A549 (cell line): ENCODE results near the gene NAA38. TPM values are rescaled to one million over a fixed set of nuclear protein-coding genes. Genes with fewer than 3 reads are reported as not detected.

Experiments
- ATAC-seq, 2 experiments: fragments of 200-7000 bp in 1 of 2; fragments of >200 bp in 1 of 2; cut with Nextera tagmentation in 1 of 2; cut with Tn5 transposase in 1 of 2; 3 replicates each; pipeline versions ENCODE4 v1.8.0 to v1.9.1; 2018 to 2020; ENCODE audit warnings: mild to moderate bottlenecking in 1 of 2, moderate library complexity in 1 of 2
- CTCF ChIA-PET: fragments of 300-600 bp; sonication (Branson Sonifier 250); formaldehyde crosslinking; extraction: SDS; loops from one replicate; lab custom pipeline; 2021; ENCODE audit warnings: antibody characterized with exemption, inconsistent platforms; lab: Yijun Ruan, JAX
- POLR2A ChIA-PET: fragments of 350-600 bp; formaldehyde crosslinking; extraction: SDS; loops from one replicate; lab custom pipeline; 2021; ENCODE audit warnings: antibody characterized with exemption, inconsistent platforms; lab: Yijun Ruan, JAX
- DNase-seq, 2 experiments: peaks; one replicate each; pipeline versions ENCODE4 v3.0.0 to v3.0.0-alpha.2; 2011 to 2016; ENCODE audit warnings: low read depth in 1 of 2, low spot score in 1 of 2
- FAIRE-seq: peaks from 2 replicates; lab custom pipeline; 2011; peaks lifted over from hg19 to GRCh38; lab: Jason Lieb, UNC
- H3K27ac ChIP-seq, 2 experiments: fragments of >200 bp; sonication (Bioruptor Twin); formaldehyde crosslinking; 3 replicates each; pipeline ENCODE4 v1.5.1; 2016 to 2017
- H3K4me1 ChIP-seq: fragments of >200 bp; sonication (Bioruptor Twin); formaldehyde crosslinking; 3 replicates; pipeline ENCODE4 v1.6.1; 2016
- H3K4me2 ChIP-seq: fragments of >200 bp; sonication (Bioruptor Twin); formaldehyde crosslinking; 3 replicates; pipeline ENCODE4 v1.6.1; 2016
- H3K4me3 ChIP-seq: fragments of >200 bp; sonication (Bioruptor Twin); formaldehyde crosslinking; 3 replicates; pipeline ENCODE4 v1.5.1; 2016
- H3K9me3 ChIP-seq: fragments of >200 bp; sonication (Bioruptor Twin); formaldehyde crosslinking; 3 replicates; pipeline ENCODE4 v1.6.1; 2016
- ATOH8 ChIP-seq: fragments of 250-450 bp; sonication (Bioruptor Pico); IDR thresholded peaks from 2 replicates; pipeline ENCODE4 v1.5.0; 2020; ENCODE audit warnings: low read depth, mild to moderate bottlenecking, moderate library complexity
- CBX2 ChIP-seq: fragments of 200-600 bp; sonication (generic); IDR thresholded peaks from 2 replicates; pipeline ENCODE4 v1.6.1; 2016; ENCODE audit warnings: low read depth, mild to moderate bottlenecking, borderline replicate concordance
- CEBPB ChIP-seq, 2 experiments: fragments of >200 bp in 1 of 2; sonication (Bioruptor Twin) in 1 of 2; formaldehyde crosslinking in 1 of 2; IDR thresholded peaks; 2 replicates each; pipeline ENCODE4 v1.6.1; 2012 to 2016
- CHD2 ChIP-seq: fragments of 150-350 bp; IDR thresholded peaks from 2 replicates; pipeline ENCODE4 v1.6.1; 2014; ENCODE audit warnings: low read length; ENCODE audit not compliant: partially characterized antibody
- CHD4 ChIP-seq: fragments of 200-600 bp; sonication (generic); IDR thresholded peaks from 2 replicates; pipeline ENCODE4 v1.6.1; 2016; ENCODE audit warnings: antibody characterized with exemption, mild to moderate bottlenecking, borderline replicate concordance
- FOSB ChIP-seq: fragments of 250-450 bp; sonication (Bioruptor Pico); IDR thresholded peaks from 2 replicates; pipeline ENCODE4 v1.5.0; 2020; ENCODE audit warnings: mild to moderate bottlenecking, moderate library complexity
- FOXS1 ChIP-seq: fragments of 250-450 bp; sonication (Bioruptor Pico); IDR thresholded peaks from 2 replicates; pipeline ENCODE4 v1.5.0; 2020; ENCODE audit warnings: mild to moderate bottlenecking, moderate library complexity
- HDAC2 ChIP-seq: fragments of 200-600 bp; sonication (generic); IDR thresholded peaks from 2 replicates; pipeline ENCODE4 v1.6.1; 2016
- HEYL ChIP-seq: fragments of 250-450 bp; sonication (Bioruptor Pico); IDR thresholded peaks from 2 replicates; pipeline ENCODE4 v1.8.0; 2021; ENCODE audit warnings: mild to moderate bottlenecking, moderate library complexity
- HMGXB4 ChIP-seq: fragments of 250-450 bp; sonication (Bioruptor Pico); IDR thresholded peaks from 2 replicates; pipeline ENCODE4 v1.5.0; 2021; ENCODE audit warnings: mild to moderate bottlenecking, moderate library complexity, borderline replicate concordance
- HOXB13 ChIP-seq: fragments of 250-450 bp; sonication (Bioruptor Pico); IDR thresholded peaks from 2 replicates; pipeline ENCODE4 v1.5.0; 2020; ENCODE audit warnings: low read depth, mild to moderate bottlenecking, moderate library complexity
- KDM5A ChIP-seq: fragments of 200-600 bp; sonication (generic); IDR thresholded peaks from 2 replicates; pipeline ENCODE4 v1.6.1; 2016; ENCODE audit warnings: antibody characterized with exemption, mild to moderate bottlenecking
- PBX3 ChIP-seq: IDR thresholded peaks from 2 replicates; pipeline ENCODE4 v1.6.1; 2012
- POLR2A ChIP-seq: IDR thresholded peaks from 2 replicates; pipeline ENCODE4 v1.6.1; 2012; ENCODE audit warnings: mild to moderate bottlenecking, low read length
- POLR2AphosphoS2 ChIP-seq: conservative IDR thresholded peaks from 2 replicates; pipeline ENCODE4 v1.6.1; 2012; ENCODE audit warnings: low read length, improper control_type of control experiment, inconsistent platforms
- RAD21 ChIP-seq, 2 experiments: fragments of >200 bp in 1 of 2; sonication (Bioruptor Twin) in 1 of 2; formaldehyde crosslinking in 1 of 2; IDR thresholded peaks in 1 of 2; conservative IDR thresholded peaks in 1 of 2; 2 replicates in 1 of 2; 3 replicates in 1 of 2; pipeline ENCODE4 v1.6.1; 2012 to 2018; ENCODE audit warnings: inconsistent platforms in 1 of 2
- RARB ChIP-seq: fragments of 250-450 bp; sonication (Bioruptor Pico); IDR thresholded peaks from 2 replicates; pipeline ENCODE4 v1.8.0; 2021; ENCODE audit warnings: mild to moderate bottlenecking, moderate library complexity
- RCOR1 ChIP-seq: fragments of 150-350 bp; IDR thresholded peaks from 2 replicates; pipeline ENCODE4 v1.6.1; 2014; ENCODE audit warnings: antibody characterized with exemption, low read length, low read depth
- REST ChIP-seq: fragments of 200-600 bp; sonication (generic); IDR thresholded peaks from 2 replicates; pipeline ENCODE4 v1.6.1; 2016; ENCODE audit warnings: antibody characterized with exemption, mild to moderate bottlenecking, moderate library complexity
- RFX5 ChIP-seq: fragments of 450-650 bp; IDR thresholded peaks from 2 replicates; pipeline ENCODE4 v1.7.1; 2014; ENCODE audit warnings: antibody characterized with exemption, mild to moderate bottlenecking, moderate library complexity
- SREBF2 ChIP-seq: fragments of 450-650 bp; IDR thresholded peaks from 2 replicates; pipeline ENCODE4 v1.6.1; 2014; ENCODE audit warnings: mild to moderate bottlenecking, moderate library complexity
- TFCP2L1 ChIP-seq: fragments of 250-450 bp; sonication (Bioruptor Pico); IDR thresholded peaks from 2 replicates; pipeline ENCODE4 v1.5.0; 2021; ENCODE audit warnings: mild to moderate bottlenecking
- USF2 ChIP-seq: fragments of 450-650 bp; IDR thresholded peaks from 2 replicates; pipeline ENCODE4 v1.6.1; 2014; ENCODE audit warnings: antibody characterized with exemption
- ZFP36 ChIP-seq: fragments of 450-650 bp; IDR thresholded peaks from 2 replicates; pipeline ENCODE4 v1.6.1; 2014; ENCODE audit warnings: borderline replicate concordance; ENCODE audit not compliant: partially characterized antibody
- ZSCAN20 ChIP-seq: fragments of 250-450 bp; sonication (Bioruptor Pico); IDR thresholded peaks from 2 replicates; pipeline ENCODE4 v1.8.0; 2022; ENCODE audit warnings: mild to moderate bottlenecking, moderate library complexity
- WGBS: methylation state at CpG from one replicate; pipeline ENCODE4 v1.1.6; 2017; ENCODE audit errors: missing lambda C conversion rate; 5-methylcytosine and 5-hydroxymethylcytosine counted together
- polyA plus RNA-seq, 4 experiments: library from polyadenylated mRNA; depleted of rRNA in 3 of 4; stranded (reverse); fragments of >200 nt; fragmentation: RNase III in 1 of 4; extraction: RNeasy Plus Mini Kit Qiagen cat#74134 plus additional on column Dnase treatment in 1 of 4; gene quantifications; 2 replicates in 3 of 4; 3 replicates in 1 of 4; pipeline ENCODE4 v1.2.3, GENCODE V29; 2011 to 2017

NAA38 gene
- polyA plus RNA-seq, 2 of the 4 experiments (the other 2 are of a cell fraction), result 102 to 287 TPM

- Histone ChIP-seq H3K4me3 (no peak overlapping the region), H3K9me3 (no peaks in the 10 kb centered on the region), H3K4me2 (no peak overlapping the region), H3K27ac (no peak overlapping the region), H3K4me1 (no peaks in the 10 kb centered on the region)
- FAIRE-seq (no peak), DNase-seq (no peak), ATAC-seq (no peak)
- ChIA-PET POLR2A (interaction anchor here (0.9 kb wide), 1 partner anchor 38 kb away, joined by 3 read pairs; the partner anchor contains the start of gene NAA38), CTCF (interaction anchor here (0.6 to 24.7 kb wide), 22 partner anchors 8 to 702 kb away, joined by 3 to 677 read pairs (median 4); partner anchors contain the start of genes KDM6B, NAA38 and WRAP53)
- WGBS, result 71% methylated on average over 27 of the region's 27 CpGs
- no peak for TF ChIP-seq ZFP36
- no peak for TF ChIP-seq PBX3
- no peak for TF ChIP-seq HOXB13 (CRISPR knock-in tag)
- no peak for TF ChIP-seq CHD2
- no peak for TF ChIP-seq RCOR1
- TF ChIP-seq KDM5A, result no peak
- TF ChIP-seq TFCP2L1, result no peak
- no peak for TF ChIP-seq CBX2
- TF ChIP-seq CEBPB (IDR thresholded peaks at IDR 0.05), result no peak
- no peak for TF ChIP-seq FOXS1 (CRISPR knock-in tag)
- TF ChIP-seq RARB (CRISPR knock-in tag), result no peak
- TF ChIP-seq HDAC2, result no peak
- TF ChIP-seq RAD21 (conservative IDR thresholded peaks at IDR 0.05 in 1 of 2, IDR thresholded peaks at IDR 0.05 in 1 of 2), result no peak
- TF ChIP-seq ATOH8 (CRISPR knock-in tag), result no peak
- no peak for TF ChIP-seq HEYL (CRISPR knock-in tag)
- TF ChIP-seq POLR2AphosphoS2, result no peak
Measured at GRCh38 chr17:7818746-7819645, 38.4 kb downstream of the NAA38 start.

- H3K27ac ChIP-seq, result no peak overlapping the region
- POLR2A ChIA-PET, result no interaction called here
- no peak for ATAC-seq
- no peak for DNase-seq
- no peak overlapping the region for H3K4me2 ChIP-seq
- H3K9me3 ChIP-seq, result no peaks in the 10 kb centered on the region
- TF ChIP-seq REST (no peak), CHD4 (no peak), RAD21 (conservative IDR thresholded peaks at IDR 0.05 in 1 of 2, IDR thresholded peaks at IDR 0.05 in 1 of 2) (no peak), ZSCAN20 (CRISPR knock-in tag) (no peak), RFX5 (no peak), POLR2A (no peak), HMGXB4 (CRISPR knock-in tag) (no peak), USF2 (no peak), SREBF2 (no peak), FOSB (no peak), HEYL (CRISPR knock-in tag) (no peak)
- 48% methylated on average over 10 of the region's 10 CpGs for WGBS
- FAIRE-seq, result no peak
- CTCF ChIA-PET, result interaction anchor here (0.6 to 24.7 kb wide), 13 partner anchors 9 to 701 kb away, joined by 3 to 677 read pairs (median 8); partner anchors contain the start of genes KDM6B and NAA38
- no peak overlapping the region for H3K4me3 ChIP-seq
- H3K4me1 ChIP-seq, result no peaks in the 10 kb centered on the region
Measured at GRCh38 chr17:7818026-7818425, 39.3 kb downstream of the NAA38 start.
